Measurements from ENCODE around the gene FBXW9. TPM values are rescaled to one million over a fixed set of nuclear protein-coding genes. Genes with fewer than 3 reads are reported as not detected.

The FBXW9 gene
- total and polyA plus RNA-seq, 2 of the 4 experiments (the other 2 are of a cell fraction): 9.5 to 14.2 TPM

GRCh38 chr19:12685831-12686230 is 10.6 kb downstream of the FBXW9 start:
- Histone ChIP-seq H3K27me3 (ENCODE audit: control insufficient read depth, insufficient read depth, low read length) (no peaks in the 10 kb centered on the region), H2BK15ac (ENCODE audit: low read depth, low read length) (no peak overlapping the region), H3K56ac (ENCODE audit: extremely low read depth, insufficient read depth, low read length) (no peak overlapping the region), H2AFZ (replicated peaks; ENCODE audit: low read length, poor library complexity) (no peak overlapping the region), H3K14ac (replicated peaks; ENCODE audit: low read depth, low read length) (no peak overlapping the region), H2AK9ac (replicated peaks; ENCODE audit: low read depth, low read length, poor library complexity) (no peak overlapping the region), H3K4me1 (ENCODE audit: control insufficient read depth, insufficient read depth, low read length) (no peaks in the 10 kb centered on the region), H3K79me1 (ENCODE audit: low read depth in 1 of 2, low read length in 2 of 2) (peaks cover 0 to 3% of the 10 kb centered on the region in 2 experiments; a peak in 1 of 4 replicates), H2BK20ac (ENCODE audit: low read depth, low read length) (no peak overlapping the region), H2AK5ac (ENCODE audit: low read depth, low read length) (no peak overlapping the region), H4K20me1 (ENCODE audit: insufficient read depth, low read length) (no peaks in the 10 kb centered on the region), H2BK5ac (ENCODE audit: low read depth, low read length, poor library complexity, severe bottlenecking) (no peak overlapping the region), H3K36me3 (ENCODE audit: control insufficient read depth, insufficient read depth, low read length) (0 out of 2 replicates have a peak, but pooled peaks cover 2% of the 10 kb centered on the region), H3K4ac (ENCODE audit: low read depth, low read length) (no peak overlapping the region), H3K23ac (ENCODE audit: low read depth, low read length) (no peak overlapping the region), H4K91ac (ENCODE audit: insufficient read depth, low read depth, low read length) (no peak overlapping the region), H4K8ac (ENCODE audit: low read depth in 2 of 2, low read length in 2 of 2) (no peak overlapping the region), H3K9me1 (ENCODE audit: insufficient read depth, low read length) (no peaks in the 10 kb centered on the region), H3K18ac (ENCODE audit: low read depth, low read length) (no peak overlapping the region), H4K5ac (ENCODE audit: low read depth, low read length) (no peak overlapping the region), H3K27ac (ENCODE audit: insufficient read depth, low read length) (no peak overlapping the region), H2BK120ac (ENCODE audit: low read depth, low read length) (no peak overlapping the region), H3K4me3 (ENCODE audit: insufficient read depth, low read depth, low read length) (no peak overlapping the region), H3K4me2 (ENCODE audit: low read depth, low read length) (no peak overlapping the region), H3K9ac (ENCODE audit: low read depth, low read length) (no peak overlapping the region), H3K9me3 (ENCODE audit: control insufficient read depth, insufficient read depth, low read length) (no peaks in the 10 kb centered on the region)
- no peak for ATAC-seq (ENCODE audit: low read depth)
- in situ Hi-C loops (cut with MboI; ENCODE audit: low sequenced_read_pairs) (no loop called here), dilution Hi-C loops (cut with HindIII; ENCODE audit: low sequenced_read_pairs, unreplicated experiment) (no loop called here), intact Hi-C loops (cut with micrococcal nuclease) (no loop called here)
- POLR2A ChIA-PET (ENCODE audit: unreplicated experiment): interaction anchor here (1.1 kb wide), 1 partner anchor 10 kb away, joined by 6 read pairs; the partner anchor contains the start of gene FBXW9
- CTCF ChIA-PET: no interaction called here
- WGBS, 2 experiments (ENCODE audit: extremely low coverage in 2 of 2, insufficient read length in 1 of 2): 60% methylated on average over 1 of the region's 3 CpGs; no CpG with 5 or more reads in 1 of the 2 experiments
- TF ChIP-seq RCOR1 (IDR thresholded peaks at IDR 0.05; ENCODE audit: insufficient replicate concordance, low read length) (no peak), CTCF (conservative IDR thresholded peaks at IDR 0.05; ENCODE audit: low read depth, low read length) (no peak), CHD1 (IDR thresholded peaks at IDR 0.05; ENCODE audit: low read depth, low read length) (no peak), CEBPB (IDR thresholded peaks at IDR 0.05; ENCODE audit: low read depth, low read length) (no peak), MAZ (IDR thresholded peaks at IDR 0.05; ENCODE audit: borderline replicate concordance, low read depth, low read length) (no peak), MAFK (IDR thresholded peaks at IDR 0.05; ENCODE audit: low read depth, low read length) (no peak), ELK1 (IDR thresholded peaks at IDR 0.05; ENCODE audit: borderline replicate concordance, low read depth, low read length) (no peak), FOS (IDR thresholded peaks at IDR 0.05; ENCODE audit: low read depth, low read length) (no peak), RAD21 (IDR thresholded peaks at IDR 0.05; ENCODE audit: low read length) (no peak), BHLHE40 (IDR thresholded peaks at IDR 0.05; ENCODE audit: low read depth, low read length) (no peak), SMC3 (IDR thresholded peaks at IDR 0.05; ENCODE audit: low read depth, low read length) (no peak), RFX5 (IDR thresholded peaks at IDR 0.05; ENCODE audit: low read depth, low read length) (no peak)
- no TSS peak for BruUV-seq (replicated peaks)
- no peak for DNase-seq

All from IMR-90 (cell line).